ENCODE results near the gene MAGI1.
"Not testable (repeated sequence)": the region's sequence is repeated elsewhere in the genome, so short reads cannot be mapped to it uniquely, and the experiment has no call there.

MAGI1 gene

DNA sequence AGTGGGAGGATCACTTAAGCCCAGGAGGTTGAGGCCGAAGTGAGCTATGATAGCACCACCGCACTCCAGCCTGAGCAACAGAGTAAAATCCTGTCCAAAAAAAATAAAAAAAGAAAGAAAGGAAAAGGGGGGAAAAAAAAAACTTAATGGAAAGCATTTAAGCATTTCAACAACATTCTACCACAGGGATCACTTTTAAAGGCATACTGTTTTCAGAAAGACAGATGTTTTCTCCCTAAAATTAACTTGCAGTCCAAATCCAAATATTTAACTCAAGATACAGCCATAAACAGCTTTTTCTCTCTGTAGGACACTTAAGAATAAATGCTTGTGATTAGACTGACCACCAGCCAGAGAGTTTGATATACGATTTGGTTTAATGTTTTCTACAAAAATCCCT lies 141.0 kb downstream of the MAGI1 start:
- DNase-seq = no peak

DNA sequence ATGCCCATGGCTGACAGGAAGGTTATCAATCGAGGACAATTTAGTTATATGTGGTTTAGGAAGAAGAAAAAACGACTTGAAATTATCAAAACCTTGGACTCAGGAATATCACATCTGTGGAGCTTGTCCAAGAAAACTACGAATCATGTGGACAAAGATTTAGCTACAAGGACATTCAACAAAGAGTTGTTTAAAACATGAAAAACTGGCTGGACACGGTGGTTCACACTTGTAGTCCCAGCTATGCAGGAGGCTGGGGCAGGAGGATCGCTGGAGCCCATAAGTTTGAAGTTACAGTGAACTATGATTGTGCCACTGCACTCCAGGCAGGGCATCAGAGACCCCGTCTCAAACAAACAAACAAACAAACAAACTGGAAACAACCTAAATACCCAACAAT lies 142.4 kb downstream of the MAGI1 start:
- DNase-seq = no peak

DNA sequence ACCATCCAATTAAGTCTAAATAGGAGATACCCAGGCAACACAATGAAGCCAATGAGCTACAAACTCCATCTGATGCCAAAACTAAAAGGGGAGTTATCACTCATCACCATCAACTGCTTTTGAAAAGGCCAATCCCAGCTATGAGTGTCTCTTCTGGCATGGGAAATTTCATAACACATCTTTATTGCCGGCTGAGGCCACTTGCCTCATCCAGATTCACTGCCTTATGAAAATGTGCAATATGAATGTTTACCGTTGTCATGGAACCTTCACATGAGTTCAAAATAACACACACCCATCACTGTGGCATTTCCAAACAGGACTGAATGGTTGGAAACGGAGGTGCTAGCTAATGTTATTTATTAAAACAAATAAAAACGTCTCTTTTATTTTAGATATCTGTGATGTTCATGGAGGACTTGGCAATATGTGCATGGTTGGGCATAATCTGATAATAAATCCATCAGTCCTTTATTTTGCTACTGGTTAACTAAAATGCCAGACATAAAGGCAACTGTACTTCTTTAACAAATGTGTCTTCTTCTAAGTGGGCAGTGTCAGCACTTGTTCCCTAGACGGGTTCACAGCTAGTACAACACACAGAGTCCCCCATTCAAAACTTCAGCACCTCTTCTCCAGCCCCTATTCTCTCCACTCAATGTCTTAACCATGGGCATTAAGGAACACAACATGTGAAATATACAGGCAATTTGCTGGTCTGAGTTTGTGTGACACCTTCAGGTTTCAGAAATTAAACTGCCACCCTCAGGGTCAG lies 143.9 kb downstream of the MAGI1 start:
- peak; percentile 72 for DNase-seq

DNA sequence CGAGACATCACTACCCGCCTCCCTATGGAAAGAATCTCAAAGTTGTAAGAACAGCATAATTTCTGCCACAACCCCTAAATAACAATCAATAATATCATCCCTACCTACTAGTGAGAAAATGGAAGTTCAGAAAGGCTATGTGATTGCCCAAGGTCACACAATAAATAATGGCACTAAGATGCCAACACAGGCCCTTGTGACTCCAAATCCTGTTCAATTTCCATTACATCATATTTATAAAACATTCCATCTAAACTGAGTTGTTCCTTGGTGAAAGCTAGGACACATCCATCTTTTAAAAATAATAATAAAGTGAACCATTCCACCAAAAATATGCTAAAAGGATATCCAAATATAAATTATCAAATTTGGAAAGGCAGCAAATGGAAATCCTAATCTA lies 144.6 kb downstream of the MAGI1 start:
- no peak for DNase-seq

DNA sequence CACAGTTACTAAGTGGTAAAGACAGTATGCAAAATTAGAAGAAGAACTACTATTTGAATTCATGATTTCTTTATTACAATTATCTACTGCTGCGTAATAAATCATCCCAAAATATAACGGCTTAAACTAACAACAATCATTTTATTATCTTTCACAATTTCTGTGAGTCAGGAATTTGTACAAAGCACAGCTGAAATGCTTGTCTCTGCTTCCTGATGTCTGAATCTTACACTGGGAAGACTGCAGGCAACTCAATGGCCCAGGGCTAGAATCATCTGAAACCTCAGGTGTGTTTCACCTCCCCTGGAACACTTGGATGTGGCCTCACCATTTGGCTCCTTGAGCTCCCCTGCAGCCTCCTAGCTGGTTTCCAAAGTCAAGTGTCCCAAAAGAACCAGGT lies 145.1 kb downstream of the MAGI1 start:
- DNase-seq = no peak

DNA sequence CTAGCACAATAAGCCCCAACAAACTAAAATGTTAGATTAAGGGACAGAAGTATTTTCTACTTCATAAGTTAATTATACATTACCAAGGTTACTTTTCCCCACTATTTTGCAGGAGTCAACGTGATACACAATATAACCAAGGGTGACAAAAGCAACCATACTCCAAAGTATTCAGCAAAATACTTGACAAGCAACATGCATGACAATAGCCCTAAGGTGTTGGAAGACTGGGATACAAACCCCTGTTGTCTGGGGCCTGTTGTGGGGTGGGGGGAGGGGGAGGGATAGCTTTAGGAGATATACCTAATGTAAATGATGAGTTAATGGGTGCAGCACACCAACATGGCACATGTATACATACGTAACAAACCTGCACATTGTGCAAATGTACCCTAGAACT lies 147.2 kb downstream of the MAGI1 start:
- DNase-seq = not testable (repeated sequence)

DNA sequence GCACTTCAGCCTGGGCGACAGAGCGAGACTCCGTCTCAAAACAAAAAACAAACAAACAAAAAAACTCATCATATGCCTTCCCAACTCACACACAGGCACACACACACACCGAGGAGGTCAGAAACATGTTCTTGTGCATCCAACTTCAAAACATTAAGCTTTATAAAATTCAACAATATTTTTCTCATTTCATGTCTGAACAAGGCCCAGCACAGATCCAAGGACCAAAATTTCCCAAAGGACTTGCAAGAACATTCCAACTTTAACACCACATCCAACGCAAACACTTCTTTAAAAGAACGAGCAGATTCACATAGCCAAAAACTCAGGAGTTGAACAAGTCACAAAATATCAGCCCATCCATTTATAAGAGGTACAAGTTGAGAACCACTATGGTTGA lies 148.4 kb downstream of the MAGI1 start:
- no peak for DNase-seq

DNA sequence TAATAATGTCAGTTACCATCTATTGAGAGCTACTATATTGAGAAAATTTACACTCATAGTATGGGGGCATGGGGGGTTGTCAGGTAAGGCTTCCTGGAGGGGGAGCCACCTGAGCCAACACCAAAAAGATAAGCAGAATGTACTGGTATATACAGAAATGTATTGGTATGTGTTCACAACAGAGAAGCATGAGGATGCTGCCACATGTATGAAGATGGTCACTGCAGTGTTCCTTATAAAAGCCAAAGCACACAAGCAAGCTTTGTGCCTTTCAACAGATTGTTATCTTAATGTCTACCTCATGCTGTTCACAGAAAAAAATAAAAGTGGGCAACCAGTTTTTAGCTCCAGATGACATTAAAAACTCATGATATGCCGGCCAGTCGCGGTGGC lies 149.0 kb downstream of the MAGI1 start:
- no peak for DNase-seq

DNA sequence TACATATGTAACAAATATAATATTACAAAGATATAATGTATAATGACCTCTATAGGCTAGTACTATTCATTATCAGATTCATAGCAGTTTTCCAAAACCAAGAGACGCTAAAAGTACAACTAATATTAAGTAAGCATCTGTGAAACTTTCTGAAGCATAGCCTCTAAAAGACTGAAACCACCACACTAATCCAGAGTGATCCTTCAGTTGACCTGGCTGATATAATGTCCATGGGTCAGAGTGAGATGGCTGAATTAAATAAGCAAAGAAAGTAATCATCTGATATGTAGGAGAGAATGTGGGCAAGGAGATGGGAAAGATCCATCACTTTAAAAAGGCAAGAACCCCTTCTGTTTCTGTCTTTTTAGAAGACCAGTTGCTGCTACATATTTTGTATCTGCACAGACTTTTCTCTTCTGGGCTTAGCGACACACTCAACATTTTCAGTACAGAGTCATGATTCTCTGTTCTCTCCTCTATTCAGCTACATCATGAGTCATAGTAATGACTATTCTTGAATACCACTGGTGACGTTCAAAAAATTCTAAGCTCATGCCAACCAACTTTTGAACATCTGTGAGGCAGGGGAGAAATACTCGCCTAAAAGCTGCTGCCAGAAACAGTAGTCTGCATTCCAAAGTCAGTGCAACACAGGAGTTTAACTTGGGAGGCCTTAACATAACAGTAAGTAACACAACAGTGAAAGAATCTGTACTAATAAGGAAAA lies 149.6 kb downstream of the MAGI1 start:
- DNase-seq = peak; percentile 98

DNA sequence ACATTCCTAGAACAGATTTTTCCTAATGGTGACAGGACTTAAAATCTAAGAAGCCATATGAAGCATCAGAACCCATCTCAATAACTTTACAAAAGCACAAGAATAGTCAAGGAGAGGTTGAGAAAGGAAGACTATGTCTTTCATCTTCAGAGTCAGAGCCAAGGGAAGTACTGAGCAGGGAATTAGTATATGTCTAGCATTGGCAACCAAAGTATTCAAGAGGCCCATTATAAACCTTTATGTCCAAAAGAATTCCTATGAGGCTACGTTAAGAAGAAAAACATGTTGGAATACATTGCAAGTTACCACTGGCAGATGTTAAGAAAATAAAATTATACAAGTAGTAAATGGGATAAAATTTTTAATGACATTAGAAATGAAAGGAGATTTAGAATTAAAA lies 150.5 kb downstream of the MAGI1 start:
- no peak for DNase-seq

DNA sequence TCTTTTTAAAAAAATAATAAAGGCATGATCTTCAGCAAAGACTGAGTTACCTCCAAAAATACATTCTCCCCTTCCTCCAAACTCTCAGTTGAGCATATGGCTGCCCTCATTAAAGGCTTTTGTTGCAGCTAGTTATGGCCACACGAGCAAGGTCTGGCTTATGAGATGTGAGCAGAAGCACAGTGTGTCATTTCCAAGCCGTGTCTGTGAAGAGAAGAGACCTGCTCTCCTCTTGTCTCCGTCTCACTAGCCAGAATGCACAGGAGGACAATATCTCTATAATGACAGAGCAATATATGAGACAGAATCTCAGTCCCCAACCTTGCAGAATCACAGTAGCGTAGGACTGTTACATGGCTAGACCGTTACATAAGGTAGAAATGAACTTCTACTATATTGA lies 152.3 kb downstream of the MAGI1 start:
- no peak for DNase-seq

DNA sequence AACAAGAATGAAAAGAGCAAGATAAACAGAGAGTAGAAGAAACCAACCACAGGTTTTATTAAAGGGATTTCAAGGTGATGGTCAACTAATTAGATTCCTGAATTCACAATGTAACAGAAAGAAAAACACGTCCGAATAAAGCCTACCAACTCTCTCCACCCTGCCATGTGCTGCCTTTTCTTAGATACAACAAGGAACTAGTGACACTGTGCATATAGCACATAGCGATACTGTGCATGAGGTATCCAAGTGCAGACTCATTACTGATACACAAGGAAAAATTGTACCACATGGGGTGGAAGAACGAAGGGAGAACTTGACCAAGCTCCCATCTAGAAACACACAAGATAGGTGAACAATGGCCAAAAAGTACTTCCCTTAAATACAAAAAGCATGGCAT lies 154.6 kb downstream of the MAGI1 start:
- no peak for DNase-seq

DNA sequence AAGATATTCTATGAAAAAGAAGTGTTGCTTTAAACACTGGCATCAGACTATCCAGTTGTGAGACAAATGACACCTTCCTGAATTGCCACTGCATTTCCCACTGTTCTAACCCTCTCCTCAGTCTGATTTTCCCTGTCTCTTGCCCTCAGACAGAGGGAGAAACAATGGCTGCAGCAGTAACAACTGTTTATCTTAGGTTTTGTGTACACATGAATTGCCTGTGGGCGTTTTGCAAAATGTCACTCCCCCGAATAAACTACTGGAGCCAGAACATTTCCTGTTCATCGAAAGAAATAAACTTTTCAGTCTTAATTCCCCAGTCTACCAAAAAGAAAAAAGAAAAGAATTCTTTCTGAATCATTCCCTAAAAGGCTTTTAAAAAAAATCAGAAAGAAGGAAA lies 155.1 kb downstream of the MAGI1 start:
- DNase-seq = no peak

DNA sequence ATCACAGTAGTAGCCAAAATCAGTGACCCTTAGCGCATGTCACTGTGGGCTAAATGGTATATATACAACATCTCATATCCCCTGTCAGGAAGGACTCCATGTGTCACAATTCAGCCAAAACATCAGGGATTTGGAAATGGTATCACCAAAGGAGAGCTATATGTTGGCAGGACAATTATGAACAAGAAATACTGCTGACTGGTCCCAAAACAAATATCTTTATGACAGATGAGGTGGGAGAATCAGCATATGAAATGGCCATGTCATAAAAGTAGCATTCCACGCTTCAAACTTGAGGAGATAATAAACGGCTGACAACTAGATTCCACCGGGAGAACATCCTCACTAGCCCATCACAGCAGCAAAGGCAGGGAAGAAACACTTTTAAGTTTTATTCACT lies 158.4 kb downstream of the MAGI1 start:
- no peak for DNase-seq

DNA sequence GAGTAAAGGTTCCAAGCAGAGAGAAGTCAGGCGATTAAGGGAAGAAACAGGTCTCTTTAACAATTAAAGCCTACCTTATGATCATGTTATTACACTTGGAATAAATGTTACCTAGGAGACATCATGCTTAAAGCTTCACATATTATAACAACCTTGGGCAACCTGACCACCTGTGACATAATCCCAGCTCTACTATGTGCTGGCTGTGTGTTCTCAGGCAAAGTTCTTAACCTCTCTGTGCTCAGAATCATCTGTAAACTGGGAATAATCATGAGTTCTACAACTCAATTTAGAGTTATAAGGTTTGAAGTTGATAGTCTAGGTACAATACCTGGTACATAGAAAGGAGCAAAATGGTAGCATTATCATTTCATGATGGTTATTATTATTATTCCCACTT lies 159.3 kb downstream of the MAGI1 start:
- no peak for DNase-seq

DNA sequence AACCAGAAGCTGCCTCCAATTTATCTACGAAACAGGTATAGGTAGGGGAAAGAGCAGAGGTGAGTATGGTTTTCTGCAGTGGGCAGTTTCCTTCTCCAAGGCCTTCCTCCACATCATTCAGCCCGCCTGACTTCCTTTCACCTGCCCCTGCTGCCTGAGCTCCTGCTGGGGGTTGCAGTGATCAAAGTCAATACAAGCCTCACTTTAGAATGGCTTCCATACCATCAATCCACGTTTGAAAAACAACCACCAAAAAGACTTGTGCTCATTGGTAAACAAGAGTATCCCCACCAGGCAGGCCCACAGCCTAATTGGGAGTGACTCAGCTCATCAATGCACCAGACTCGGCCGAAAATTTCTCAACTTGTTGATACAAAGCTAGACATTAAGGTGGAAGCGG lies 159.9 kb downstream of the MAGI1 start:
- no peak for DNase-seq

DNA sequence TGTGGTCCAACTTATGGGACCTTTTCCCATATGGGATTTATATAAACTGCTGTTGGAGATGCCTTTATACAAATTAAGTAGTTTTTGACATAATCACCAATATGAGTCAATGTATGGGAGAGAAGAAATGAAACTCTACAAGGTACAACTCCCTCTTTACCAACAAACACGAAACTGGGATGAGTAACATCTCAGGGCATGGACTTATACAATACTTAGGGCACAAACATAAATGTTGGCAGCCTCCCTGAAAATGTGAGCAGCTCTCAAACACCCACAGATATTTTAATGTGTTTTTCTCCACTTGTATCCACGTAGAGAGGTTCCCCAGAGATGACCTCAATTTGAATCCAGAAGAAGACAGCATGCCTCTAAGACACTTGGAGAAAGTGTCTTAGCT lies 161.6 kb downstream of the MAGI1 start:
- DNase-seq = no peak

DNA sequence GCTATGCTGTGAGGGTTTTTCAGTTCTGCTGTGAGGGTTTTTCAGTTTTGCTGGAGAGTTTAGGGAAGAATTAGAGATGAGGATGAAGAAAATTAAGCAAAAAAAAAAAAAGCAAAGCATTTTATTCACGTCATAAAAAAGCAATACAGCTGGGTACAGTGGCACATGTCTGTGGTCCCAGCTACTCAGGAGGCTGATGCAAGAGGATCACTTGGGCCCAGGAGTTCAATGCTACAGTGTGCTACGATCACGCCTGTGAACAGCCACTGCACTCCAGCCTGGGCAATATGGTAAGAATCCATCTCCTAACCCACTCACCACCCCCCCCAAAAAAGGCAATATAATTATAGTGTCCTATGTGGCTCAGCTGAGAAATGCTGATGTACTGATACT lies 162.7 kb downstream of the MAGI1 start:
- no peak for DNase-seq

DNA sequence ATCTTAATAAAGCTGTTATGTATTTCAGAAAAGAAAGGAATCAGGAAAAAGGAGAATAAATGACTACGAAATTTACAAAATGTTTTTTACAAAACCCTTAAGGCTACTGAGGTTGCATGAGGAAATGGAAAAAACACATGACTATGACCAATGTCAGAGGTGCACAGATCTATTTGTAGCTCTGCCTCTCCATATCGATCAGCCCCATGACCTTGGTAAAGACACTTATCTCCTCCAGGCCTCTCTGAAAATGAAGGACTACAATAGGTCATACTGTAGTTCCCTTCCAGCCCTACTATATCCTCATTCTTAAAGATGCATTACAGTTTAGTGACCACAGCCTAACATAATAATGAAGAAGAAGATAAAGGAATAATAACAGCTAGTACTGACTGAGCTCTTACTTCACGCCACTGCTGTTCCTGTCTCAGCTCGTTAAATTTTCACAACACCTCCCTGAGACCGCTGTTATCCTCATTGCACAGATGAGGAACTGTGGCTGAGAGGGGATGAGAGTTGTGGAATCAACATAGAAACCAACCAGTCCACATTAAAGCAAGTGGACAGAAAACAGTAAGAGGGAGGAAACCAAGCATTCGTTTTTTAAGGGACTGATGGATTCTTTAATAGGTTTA lies 163.2 kb downstream of the MAGI1 start:
- DNase-seq = no peak

DNA sequence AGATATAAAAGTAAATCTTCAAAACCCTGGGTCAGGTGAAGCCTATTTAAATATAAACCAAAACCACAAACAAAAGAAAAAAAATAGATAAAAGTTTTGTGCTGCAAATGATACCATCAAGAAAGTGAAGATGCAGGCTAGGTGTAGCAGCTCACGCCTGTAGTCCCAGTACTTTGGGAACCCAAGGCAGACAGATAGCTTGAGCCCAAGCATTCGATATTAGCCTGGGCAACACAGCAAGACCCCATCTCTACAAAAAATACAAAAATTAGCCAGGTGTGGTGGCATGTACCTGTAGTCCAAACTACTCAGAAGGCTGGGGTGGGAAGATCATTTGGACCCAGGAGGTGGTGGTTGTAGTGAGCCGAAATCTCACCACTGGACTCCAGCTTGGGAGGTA lies 164.8 kb downstream of the MAGI1 start:
- DNase-seq = no peak

DNA sequence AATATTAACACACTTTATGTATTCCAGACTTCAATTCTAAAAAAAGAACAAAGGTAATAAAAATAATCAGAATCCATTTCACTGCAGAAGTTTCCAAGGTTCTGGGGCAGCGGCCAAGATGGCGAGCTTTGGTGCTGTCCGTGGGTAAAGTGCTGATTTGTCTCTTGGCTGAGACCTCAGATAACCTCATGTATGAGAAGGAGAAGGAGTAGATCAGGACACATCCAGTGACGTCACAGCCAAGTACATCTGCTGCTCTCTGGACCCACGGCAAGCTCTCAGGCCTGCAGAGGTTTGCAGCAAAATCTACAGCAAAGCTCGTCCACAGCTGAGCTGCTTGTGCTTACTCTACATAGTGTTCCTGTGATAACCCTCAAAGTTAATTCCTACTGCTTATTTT lies 165.7 kb downstream of the MAGI1 start:
- no peak for DNase-seq

DNA sequence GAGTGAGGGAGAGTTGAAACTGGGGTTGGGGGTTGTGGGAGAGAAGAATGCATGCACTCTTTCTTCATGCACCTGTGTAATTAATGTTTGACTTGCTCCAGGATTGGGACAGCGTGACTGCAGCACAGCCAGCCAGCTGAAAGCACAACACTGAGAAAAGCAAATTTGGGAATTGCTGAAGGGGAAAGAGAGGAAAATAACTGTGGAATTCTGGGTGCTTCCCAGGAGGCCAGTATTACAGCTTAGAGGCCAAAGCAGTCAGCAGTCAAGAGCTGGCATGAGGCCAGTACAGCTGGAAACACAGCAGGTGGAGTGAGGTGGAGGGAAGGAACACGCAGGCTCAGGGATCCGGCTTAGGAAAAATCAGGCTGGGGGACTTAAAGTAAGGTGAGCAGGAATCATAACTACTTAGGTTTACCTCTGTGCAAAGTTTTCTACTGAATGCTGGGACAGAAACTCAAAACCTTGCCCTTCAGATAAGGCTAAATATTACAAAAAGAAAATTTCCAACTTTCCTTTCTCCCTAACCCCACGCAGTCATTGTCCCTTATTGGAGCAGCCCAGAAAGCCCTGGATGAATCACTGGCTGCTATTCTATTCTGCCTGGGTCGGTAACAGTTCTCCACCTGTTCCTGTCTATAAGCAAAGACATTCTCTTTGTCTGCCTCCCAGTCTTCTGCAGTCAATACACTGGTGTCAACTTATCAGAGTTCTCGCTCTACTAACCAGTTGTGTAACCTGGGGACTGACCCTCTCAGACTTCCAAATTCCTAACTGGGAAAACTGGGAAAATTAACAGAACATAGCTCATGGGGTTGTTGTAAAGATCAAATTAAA lies 167.2 kb downstream of the MAGI1 start:
- DNase-seq = no peak

DNA sequence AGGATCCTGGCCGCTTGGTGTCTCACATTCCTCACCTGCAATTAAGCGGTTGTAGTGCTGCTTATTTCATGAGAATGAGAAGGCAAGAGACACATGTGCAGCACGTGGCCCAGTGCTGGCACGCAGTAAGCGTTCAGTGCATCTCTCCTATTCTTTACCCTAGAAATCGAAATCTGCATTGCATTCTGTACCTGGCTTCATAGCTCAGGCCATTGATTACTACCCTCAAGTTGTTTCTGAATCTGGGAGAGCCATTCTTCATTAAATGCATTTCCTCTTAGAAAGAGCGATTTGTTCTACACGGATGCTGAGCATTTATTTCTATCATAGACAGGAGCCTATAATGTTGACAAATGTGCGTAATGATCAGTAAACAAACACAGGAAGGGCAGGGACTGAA lies 168.9 kb downstream of the MAGI1 start:
- no peak for DNase-seq
